ENCODE results near the gene NRXN3.

NRXN3 gene

DNA sequence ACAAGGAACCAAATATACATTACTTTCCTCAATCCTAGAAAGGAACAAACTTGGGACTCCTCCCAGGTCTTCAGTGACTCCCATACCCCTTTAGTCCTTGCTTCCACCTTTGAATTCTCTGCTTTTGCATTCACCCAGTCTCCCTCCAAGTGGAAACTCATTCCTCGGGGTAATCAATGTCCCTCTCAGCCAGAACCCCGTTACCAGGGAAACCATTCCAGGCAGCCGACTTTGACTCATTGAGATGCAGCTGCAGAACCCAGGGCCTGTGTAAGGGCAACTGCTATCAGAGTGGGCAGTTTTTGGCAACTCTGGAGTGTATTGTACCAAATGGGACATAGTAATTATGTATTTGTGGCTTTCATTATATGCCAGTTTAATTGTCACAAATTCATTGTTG, 186.2 kb downstream of the NRXN3 start:
- DNase-seq (ENCODE audit: extremely low spot score): no peak
- POLR2A ChIA-PET: no interaction called here
- CTCF ChIA-PET: no interaction called here

DNA sequence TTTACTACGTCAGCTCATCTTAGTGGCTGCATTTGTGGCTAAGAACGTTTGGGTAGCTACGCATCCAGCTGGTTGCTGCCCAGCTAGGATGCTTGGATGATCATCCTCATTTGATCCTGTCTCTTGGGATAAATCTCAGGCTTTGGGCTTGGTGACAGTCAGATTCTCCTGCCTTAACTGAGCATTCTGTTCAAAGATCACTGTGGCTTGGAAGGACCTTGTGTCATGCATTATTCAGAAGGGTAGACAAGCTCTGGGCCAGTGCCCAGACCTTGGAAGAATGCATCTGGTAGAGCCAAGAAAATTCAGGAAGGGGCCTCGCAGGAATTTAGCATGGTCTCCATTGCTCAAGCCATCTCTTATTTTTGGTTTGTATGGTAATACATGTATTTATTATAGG, 188.4 kb downstream of the NRXN3 start:
- TF ChIP-seq HDGF (IDR thresholded peaks at IDR 0.05; ENCODE audit: borderline replicate concordance) (no peak), FOXM1 (IDR thresholded peaks at IDR 0.05; ENCODE audit: borderline replicate concordance) (no peak), L3MBTL2 (conservative IDR thresholded peaks at IDR 0.05) (no peak), FOXA1 (IDR thresholded peaks at IDR 0.05) (no peak), ARNT (IDR thresholded peaks at IDR 0.05) (no peak), FOXK2 (IDR thresholded peaks at IDR 0.05) (no peak), CTBP1 (IDR thresholded peaks at IDR 0.05; ENCODE audit: borderline replicate concordance) (no peak), BHLHE40 (IDR thresholded peaks at IDR 0.05; ENCODE audit: borderline replicate concordance) (no peak), SUZ12 (IDR thresholded peaks at IDR 0.05) (no peak), ELF4 (IDR thresholded peaks at IDR 0.05) (no peak), SP1 (IDR thresholded peaks at IDR 0.05) (no peak), NFRKB (IDR thresholded peaks at IDR 0.05) (no peak), LEF1 (IDR thresholded peaks at IDR 0.05; ENCODE audit: borderline replicate concordance) (no peak), TARDBP (IDR thresholded peaks at IDR 0.05) (no peak), ZNF384 (IDR thresholded peaks at IDR 0.05) (no peak)
- TF ChIP-seq, protein P1, sequence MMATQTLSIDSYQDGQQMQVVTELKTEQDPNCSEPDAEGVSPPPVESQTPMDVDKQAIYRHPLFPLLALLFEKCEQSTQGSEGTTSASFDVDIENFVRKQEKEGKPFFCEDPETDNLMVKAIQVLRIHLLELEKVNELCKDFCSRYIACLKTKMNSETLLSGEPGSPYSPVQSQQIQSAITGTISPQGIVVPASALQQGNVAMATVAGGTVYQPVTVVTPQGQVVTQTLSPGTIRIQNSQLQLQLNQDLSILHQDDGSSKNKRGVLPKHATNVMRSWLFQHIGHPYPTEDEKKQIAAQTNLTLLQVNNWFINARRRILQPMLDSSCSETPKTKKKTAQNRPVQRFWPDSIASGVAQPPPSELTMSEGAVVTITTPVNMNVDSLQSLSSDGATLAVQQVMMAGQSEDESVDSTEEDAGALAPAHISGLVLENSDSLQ (IDR thresholded peaks at IDR 0.05): no peak
- POLR2A ChIA-PET: no interaction called here
- no peak for DNase-seq (ENCODE audit: extremely low spot score)
- CTCF ChIA-PET: no interaction called here

More for the DNA sequence above, 186.2 kb downstream of the NRXN3 start:
- no peak for TF ChIP-seq LEF1 (IDR thresholded peaks at IDR 0.05; ENCODE audit: borderline replicate concordance)
- TF ChIP-seq ARNT (IDR thresholded peaks at IDR 0.05): no peak
- TF ChIP-seq, protein P1 (IDR thresholded peaks at IDR 0.05): no peak
- no peak for TF ChIP-seq BHLHE40 (IDR thresholded peaks at IDR 0.05; ENCODE audit: borderline replicate concordance)
- no peak for TF ChIP-seq FOXA1 (IDR thresholded peaks at IDR 0.05)
- no peak for TF ChIP-seq L3MBTL2 (conservative IDR thresholded peaks at IDR 0.05)

DNA sequence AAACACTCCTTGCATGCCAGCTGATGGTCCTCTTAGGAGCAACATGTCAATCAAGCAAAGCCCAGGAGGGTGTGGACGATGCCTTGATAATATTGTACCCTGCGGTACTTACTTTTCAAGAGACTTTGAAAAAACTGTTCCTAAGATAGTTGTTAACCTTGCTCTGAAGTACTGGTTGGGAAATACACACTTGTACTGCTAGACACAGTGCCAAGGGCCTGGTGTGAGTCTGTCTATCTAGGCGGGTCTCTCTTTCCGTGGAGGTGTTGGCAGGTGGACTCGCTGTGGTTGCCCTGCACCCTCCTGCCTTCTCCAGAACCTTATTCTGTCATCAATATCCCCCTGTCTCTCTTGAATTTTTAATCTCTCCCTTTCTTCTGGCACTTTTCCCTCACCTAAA, 189.4 kb downstream of the NRXN3 start:
- POLR2A ChIA-PET: no interaction called here
- CTCF ChIA-PET: no interaction called here
- DNase-seq (ENCODE audit: extremely low spot score): no peak
- TF ChIP-seq ELF4 (IDR thresholded peaks at IDR 0.05) (no peak), BHLHE40 (IDR thresholded peaks at IDR 0.05; ENCODE audit: borderline replicate concordance) (no peak), FOXK2 (IDR thresholded peaks at IDR 0.05) (no peak), HDGF (IDR thresholded peaks at IDR 0.05; ENCODE audit: borderline replicate concordance) (no peak), ZNF384 (IDR thresholded peaks at IDR 0.05) (no peak), CTBP1 (IDR thresholded peaks at IDR 0.05; ENCODE audit: borderline replicate concordance) (no peak), LEF1 (IDR thresholded peaks at IDR 0.05; ENCODE audit: borderline replicate concordance) (no peak)

DNA sequence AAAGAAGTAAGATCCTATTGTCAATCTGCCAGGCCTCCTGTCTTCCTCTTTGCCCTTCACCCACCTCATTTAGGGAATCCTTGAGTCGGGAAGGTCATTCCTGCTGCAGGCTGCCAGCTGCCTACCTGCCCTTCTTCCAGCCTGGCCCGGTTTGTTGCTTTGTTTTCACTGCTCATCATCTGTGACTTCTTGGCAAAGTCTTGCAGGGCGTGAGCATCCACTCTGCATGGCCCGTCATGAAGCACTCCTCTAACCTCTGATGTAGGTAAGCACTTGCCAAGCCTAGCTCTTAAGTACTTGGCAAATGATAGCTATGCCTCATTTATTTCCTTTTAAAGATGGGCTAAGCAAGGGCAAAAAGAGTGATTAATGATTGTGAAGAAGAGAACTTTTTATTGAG, 192.8 kb downstream of the NRXN3 start:
- no peak for DNase-seq (ENCODE audit: extremely low spot score)
- ChIA-PET CTCF (no interaction called here), POLR2A (no interaction called here)
- TF ChIP-seq, protein P1 (IDR thresholded peaks at IDR 0.05): no peak

DNA sequence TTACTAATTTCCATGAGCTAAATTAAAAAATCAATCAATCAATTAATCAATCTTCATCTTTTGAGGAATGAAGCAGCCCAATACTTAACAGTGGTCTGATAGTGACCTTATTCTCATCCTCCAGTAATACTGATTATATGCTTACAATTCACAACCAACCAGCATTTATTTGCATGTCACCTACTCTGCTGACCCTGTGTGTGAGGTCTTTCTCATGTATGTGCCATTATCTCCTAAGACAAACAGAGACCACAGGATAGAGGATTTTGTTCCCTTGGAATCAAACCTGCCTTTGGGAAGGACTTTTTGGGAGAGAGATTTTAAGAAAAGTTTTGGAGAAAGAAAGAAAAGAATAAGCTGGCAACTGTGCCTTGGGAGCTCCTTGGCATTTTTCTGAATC, 197.2 kb downstream of the NRXN3 start:
- ChIA-PET POLR2A (no interaction called here), CTCF (no interaction called here)
- TF ChIP-seq L3MBTL2 (conservative IDR thresholded peaks at IDR 0.05) (no peak), LEF1 (IDR thresholded peaks at IDR 0.05; ENCODE audit: borderline replicate concordance) (no peak)
- DNase-seq (ENCODE audit: extremely low spot score): no peak

DNA sequence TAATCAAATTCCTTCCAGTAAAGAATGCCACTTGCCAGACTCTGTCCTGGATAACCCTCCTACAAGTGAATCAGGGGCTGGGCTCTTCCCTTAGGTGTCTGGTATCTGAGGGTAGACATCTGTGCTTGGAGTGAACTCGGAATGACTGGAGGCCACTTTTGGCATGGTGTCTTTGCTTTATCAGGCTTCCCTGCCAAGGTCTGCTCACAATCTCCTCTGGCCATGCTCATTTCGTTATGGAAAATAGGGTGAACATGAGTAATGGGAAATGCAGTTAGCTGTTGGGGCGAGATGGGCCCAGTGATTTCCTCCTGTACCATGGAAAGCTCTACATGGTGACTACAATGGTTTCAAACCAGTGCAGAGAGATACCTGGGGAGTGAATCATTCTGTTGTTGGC, 212.9 kb downstream of the NRXN3 start:
- DNase-seq (ENCODE audit: extremely low spot score): no peak
- POLR2A ChIA-PET: no interaction called here
- TF ChIP-seq FOXK2 (IDR thresholded peaks at IDR 0.05) (no peak), ZNF384 (IDR thresholded peaks at IDR 0.05) (no peak), L3MBTL2 (conservative IDR thresholded peaks at IDR 0.05) (no peak), SP1 (IDR thresholded peaks at IDR 0.05) (no peak), HDGF (IDR thresholded peaks at IDR 0.05; ENCODE audit: borderline replicate concordance) (no peak), NFRKB (IDR thresholded peaks at IDR 0.05) (no peak), ELF4 (IDR thresholded peaks at IDR 0.05) (no peak), SUZ12 (IDR thresholded peaks at IDR 0.05) (no peak), BHLHE40 (IDR thresholded peaks at IDR 0.05; ENCODE audit: borderline replicate concordance) (no peak), TARDBP (IDR thresholded peaks at IDR 0.05) (no peak), LEF1 (IDR thresholded peaks at IDR 0.05; ENCODE audit: borderline replicate concordance) (no peak), CTBP1 (IDR thresholded peaks at IDR 0.05; ENCODE audit: borderline replicate concordance) (no peak), FOXA1 (IDR thresholded peaks at IDR 0.05) (no peak), FOXM1 (IDR thresholded peaks at IDR 0.05; ENCODE audit: borderline replicate concordance) (no peak), ARNT (IDR thresholded peaks at IDR 0.05) (no peak)
- TF ChIP-seq, protein P1 (IDR thresholded peaks at IDR 0.05): no peak
- CTCF ChIA-PET: no interaction called here

DNA sequence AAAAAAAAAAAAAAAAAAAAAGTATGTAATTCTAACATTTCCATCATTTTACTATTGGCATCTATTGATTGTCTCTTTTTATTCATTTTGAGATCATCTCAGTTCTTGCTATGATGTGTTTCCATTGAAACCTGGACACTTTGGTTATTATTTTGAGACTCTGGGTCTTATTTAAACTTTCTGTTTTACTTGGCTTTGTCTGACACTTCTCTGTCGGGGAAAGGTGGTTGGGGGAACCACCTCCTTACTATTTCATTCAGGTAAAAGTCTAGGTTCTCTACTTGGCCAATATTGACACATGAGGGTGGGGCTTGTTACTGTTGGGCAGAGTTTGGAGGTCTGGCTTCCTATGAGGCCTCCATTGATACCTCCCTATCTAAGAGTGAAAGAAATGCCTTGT, 228.0 kb downstream of the NRXN3 start:
- no peak for DNase-seq (ENCODE audit: extremely low spot score)
- TF ChIP-seq BHLHE40 (IDR thresholded peaks at IDR 0.05; ENCODE audit: borderline replicate concordance) (no peak), SUZ12 (IDR thresholded peaks at IDR 0.05) (no peak), NFRKB (IDR thresholded peaks at IDR 0.05) (no peak), LEF1 (IDR thresholded peaks at IDR 0.05; ENCODE audit: borderline replicate concordance) (no peak), FOXK2 (IDR thresholded peaks at IDR 0.05) (no peak), SP1 (IDR thresholded peaks at IDR 0.05) (no peak), HDGF (IDR thresholded peaks at IDR 0.05; ENCODE audit: borderline replicate concordance) (no peak), CTBP1 (IDR thresholded peaks at IDR 0.05; ENCODE audit: borderline replicate concordance) (no peak), ZNF384 (IDR thresholded peaks at IDR 0.05) (no peak), TARDBP (IDR thresholded peaks at IDR 0.05) (no peak), ARNT (IDR thresholded peaks at IDR 0.05) (no peak), FOXM1 (IDR thresholded peaks at IDR 0.05; ENCODE audit: borderline replicate concordance) (no peak), ELF4 (IDR thresholded peaks at IDR 0.05) (no peak), L3MBTL2 (conservative IDR thresholded peaks at IDR 0.05) (no peak), FOXA1 (IDR thresholded peaks at IDR 0.05) (no peak)
- TF ChIP-seq, protein P1 (IDR thresholded peaks at IDR 0.05): no peak
- ChIA-PET POLR2A (no interaction called here), CTCF (no interaction called here)

Measured in HEK293T (cell line).